GM21825 (cell line): Measurements from ENCODE around the gene SENP1.

ENCODE experiments used
- ATAC-seq: cut with Tn5 transposase; IDR thresholded peaks from one replicate; pipeline ENCODE4 v1.9.1; 2021; ENCODE audit warnings: mild to moderate bottlenecking, moderate library complexity; ENCODE audit not compliant: unreplicated experiment

Gene SENP1

DNA sequence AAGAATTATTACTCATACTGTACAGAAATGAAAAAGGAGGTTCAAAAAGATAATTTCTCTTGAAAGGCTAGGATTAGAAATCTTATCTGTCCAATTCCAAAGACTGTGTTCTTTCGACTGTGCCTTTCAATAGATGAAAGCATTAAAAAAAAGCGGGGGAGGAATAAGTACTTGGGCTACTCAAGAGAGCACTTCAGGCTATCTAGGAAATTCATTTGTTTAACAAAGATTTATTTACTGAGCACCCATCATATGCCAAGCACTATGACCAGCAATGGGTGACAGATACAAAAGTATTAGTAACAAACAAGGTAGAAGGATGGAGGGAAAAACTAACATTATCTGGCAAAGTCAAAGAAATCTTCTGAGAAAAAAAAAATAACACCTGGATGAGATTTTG, 37.4 kb downstream of the SENP1 start:
- no peak for ATAC-seq

- ATAC-seq: no peak
Observed at GRCh38 chr12:48067250-48067938, 38.5 kb downstream of the SENP1 start.

DNA sequence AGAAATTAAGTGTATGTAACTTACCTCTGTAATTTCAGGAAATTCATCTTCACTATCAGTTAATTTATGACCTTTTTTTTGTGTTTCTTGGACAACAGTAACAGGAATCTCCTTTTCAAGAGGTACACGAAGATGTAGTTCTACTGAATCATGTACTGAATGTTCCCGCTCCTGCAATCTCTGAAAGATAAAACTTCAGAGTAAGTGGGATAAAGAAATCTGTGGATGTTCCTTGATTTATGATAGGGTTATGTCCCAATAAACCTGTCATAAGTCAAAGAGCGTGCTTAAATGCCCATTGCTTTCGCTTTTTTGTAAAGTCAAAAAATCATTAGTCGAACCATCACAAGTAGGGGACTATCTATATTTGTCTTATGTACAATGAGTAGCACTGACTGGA, 40.8 kb downstream of the SENP1 start:
- ATAC-seq: no peak

DNA sequence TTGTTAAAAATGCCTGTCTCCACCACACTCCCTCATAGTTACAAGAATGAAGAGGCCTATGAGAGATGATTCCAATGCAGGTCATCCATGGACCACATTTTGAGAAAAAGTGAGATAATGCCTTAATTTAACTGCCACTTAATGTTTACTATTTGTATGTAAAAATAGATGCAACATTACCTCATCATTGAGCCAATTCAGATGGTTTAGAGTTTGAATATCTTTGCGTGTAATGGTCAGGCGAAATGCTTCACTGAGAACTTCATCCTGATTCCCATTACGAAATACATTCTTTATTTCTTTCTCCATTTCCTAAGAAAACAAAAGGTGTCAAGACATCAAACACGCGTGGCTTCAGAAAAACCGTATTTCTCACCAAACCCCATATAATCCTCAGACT, 42.3 kb downstream of the SENP1 start:
- ATAC-seq: no peak

DNA sequence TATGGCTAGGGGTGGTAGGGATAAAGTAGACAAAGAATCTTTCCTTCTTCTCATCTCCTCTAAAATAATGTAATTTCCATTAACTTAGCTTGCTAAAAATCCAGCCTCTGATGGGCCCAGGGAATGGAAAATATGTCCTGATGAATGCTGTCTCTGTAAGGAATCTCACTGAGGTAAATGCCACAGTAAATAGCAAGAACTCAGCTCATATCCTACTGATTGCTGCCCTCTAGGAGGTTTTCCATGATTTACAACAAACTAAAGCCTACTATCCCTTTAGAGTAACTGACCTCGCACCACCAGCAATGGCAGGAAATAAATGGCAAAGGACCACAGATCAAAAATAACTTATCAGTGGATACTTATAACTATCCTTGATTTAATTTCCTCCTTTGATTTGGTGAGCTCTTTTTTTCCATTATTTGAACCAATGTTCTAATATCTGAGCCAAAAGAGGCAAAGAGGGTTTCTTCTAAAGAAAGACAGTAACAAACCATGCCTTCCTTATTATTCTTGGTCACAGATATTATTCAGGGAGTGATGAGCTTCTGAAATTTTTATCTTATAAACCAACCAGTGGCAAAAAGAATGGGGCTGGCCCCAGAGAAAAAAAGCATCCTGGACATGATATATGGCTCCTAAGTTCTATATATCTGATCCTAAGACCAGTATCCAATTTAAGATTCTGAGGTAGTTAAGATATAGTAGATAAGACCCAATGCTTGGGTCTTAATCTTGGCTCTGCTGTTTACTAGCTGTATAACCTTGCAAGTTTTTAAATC, 43.8 kb downstream of the SENP1 start:
- ATAC-seq: no peak

- no peak for ATAC-seq
Observed at GRCh38 chr12:48060474-48060873, 45.4 kb downstream of the SENP1 start.

GRCh38 chr12:48058771-48059170, 47.1 kb downstream of the SENP1 start:
- ATAC-seq: no peak

DNA sequence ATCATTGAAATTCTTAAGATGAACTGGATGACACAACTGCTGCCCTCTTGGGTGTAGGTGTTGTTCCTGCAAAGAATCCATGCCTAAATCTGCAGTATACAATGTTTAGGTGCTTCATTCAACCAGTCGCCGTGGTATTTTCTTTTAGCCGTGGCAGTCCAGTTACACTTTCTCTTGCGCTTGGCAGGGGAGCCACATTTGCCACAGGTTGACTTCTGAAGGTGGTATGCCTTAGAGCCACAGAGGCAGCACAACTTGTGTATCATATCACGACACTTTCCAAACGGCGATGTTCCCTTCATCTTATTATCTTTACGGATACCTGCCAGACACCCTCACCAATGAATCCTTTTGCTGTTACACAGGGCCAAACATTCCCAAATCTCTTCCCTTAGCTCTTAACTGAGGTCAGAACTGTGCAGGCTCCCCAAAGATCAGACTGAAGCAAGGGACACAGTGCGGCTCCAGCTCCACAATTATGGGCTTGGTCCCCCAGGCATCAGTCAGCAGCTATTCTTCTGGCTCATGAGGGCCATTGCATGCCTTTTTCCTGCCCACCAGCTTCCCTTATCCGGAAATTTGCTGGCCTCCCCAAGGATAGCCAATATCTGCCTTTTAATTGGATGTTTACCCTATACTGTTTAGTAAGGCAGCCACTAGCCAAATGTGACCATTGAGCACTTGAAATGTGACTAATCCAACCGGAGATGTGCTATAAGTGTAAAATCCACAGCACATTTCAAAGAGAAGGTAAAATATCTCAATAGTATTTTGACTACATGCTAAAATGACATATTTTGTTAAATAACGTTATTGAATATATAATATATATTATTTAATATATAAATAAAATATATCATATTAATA, 50.7 kb downstream of the SENP1 start:
- no peak for ATAC-seq

- ATAC-seq: no peak
Observed at GRCh38 chr12:48053883-48054282, 52.0 kb downstream of the SENP1 start.

DNA sequence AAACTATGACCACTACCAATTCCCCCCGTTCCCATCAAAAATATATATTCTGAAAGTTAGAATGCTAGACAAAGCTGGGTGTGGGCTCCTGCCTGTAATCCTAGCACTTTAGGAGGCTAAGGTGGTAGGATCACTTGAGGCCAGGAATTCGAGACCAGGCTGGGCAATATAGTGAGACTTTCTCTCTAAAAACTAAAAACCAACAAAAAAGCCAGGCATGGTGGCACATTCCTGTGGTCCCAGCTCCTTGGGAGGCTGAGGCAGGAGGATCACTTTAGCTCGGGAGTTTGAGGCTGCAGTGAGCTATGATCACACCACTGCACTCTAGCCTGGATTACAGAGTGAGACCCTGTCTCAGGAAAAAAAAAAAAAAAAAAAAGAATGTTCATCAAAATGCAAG, 52.8 kb downstream of the SENP1 start:
- ATAC-seq: no peak

GRCh38 chr12:48051681-48052080, 54.2 kb downstream of the SENP1 start:
- ATAC-seq: no peak

DNA sequence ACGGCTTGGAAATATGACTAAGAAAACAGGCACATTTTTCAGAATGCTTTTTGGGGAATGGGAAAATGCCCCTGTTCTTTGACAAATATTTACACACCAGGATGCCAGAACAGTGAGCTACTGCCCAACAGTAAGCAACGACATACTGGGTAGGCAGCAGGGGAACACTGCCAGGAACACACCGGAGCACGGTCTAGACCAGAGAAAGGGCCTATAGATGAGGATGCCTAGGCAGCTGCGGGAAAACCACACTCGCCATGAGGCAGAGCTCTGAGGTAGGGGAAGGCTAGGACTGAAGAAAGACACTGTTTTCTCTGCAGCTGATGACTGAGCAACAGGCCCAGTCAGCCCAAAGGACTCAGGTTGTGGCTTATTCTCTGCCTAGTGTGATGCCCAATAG, 55.7 kb downstream of the SENP1 start:
- no peak for ATAC-seq

DNA sequence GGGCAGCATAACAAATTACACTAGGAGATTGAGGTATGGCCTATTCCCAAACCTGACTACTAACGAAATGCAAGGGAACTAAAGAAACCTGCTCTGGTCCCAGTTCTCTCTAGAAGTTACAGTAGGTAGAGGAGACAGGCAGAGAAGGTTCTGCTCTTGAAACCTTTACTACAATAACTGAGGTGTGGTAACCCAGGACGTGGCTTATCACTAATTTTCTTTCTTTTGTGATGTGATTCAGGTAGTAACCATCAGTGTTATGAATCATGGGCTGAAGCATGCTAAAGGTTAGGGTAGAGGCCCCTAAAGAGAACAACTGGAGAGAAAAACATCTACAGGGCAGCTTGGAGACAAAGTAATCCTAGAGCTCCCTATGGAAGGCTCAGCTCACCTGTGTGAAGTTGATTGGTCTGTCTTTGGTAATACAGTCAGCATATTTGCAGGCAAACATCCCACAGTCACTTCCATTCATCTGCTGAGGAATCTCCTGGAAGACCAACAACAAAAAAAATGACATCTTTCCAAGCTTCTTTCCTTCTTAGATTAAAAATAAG, 59.8 kb downstream of the SENP1 start:
- ATAC-seq: no peak

GRCh38 chr12:48045061-48045846, 60.6 kb downstream of the SENP1 start:
- no peak for ATAC-seq

DNA sequence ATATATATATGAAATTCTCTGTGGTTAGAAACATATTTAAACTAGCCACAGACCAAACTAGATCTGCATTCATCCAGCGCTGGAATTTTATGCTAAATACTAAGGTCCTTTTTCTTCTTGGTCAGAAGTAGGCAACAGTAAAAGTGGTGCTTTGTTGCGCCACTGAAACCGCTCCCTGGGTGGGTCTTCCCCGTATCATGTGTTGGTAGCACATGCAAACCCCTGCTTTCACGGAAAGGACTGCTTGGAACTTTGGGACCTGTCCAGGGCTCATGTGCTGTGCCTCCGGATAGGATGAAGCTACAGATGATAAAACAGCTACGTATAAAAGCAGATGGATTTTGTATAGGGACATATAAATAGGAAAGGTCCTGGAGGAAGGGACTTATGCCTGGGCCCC, 61.5 kb downstream of the SENP1 start:
- ATAC-seq: no peak

GRCh38 chr12:48043771-48044170, 62.1 kb downstream of the SENP1 start:
- no peak for ATAC-seq

GRCh38 chr12:48041591-48042423, 64.1 kb downstream of the SENP1 start:
- no peak for ATAC-seq

DNA sequence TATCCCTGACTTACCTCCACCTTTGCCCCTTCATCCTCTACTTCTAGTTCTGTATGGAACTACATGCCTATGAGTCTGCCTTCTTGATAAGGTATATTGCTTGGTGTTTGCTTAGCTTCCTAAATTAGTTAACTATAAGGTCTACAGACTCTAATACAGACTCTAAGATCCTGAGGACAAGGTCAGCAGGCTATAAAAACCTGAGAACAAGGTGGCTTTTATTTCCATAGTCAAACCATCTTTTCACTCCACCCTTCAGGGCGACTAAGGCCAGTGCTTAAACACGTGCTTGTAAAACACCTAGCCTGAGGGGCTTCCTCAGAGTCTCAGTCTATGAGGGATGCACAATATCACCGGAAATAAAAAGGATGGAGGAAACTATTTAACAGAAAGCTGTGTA, 65.5 kb downstream of the SENP1 start:
- ATAC-seq: no peak

DNA sequence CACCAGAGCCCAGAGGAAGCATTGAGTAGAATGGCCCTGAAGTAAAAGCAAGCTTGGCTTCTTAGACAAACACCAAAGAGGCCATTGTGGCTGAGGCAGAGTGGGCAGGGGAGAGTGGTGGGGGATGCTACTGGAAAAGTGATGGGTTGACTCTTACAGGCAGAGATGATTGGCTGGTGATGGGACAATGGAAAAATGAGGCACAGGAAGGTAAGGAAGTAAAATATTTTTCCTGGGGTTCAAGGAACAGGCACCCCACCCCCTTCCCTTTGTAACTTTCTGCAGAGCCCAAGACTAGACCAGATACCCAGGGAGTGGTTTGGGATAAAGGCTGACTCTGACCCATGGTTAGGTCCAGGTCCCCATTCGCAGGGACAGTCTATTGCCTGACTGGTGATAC, 66.7 kb downstream of the SENP1 start:
- no peak for ATAC-seq

- no peak for ATAC-seq
Observed at GRCh38 chr12:48038085-48038484, 67.8 kb downstream of the SENP1 start.
